ENCODE measurements around the gene RIMS3.

DNA sequence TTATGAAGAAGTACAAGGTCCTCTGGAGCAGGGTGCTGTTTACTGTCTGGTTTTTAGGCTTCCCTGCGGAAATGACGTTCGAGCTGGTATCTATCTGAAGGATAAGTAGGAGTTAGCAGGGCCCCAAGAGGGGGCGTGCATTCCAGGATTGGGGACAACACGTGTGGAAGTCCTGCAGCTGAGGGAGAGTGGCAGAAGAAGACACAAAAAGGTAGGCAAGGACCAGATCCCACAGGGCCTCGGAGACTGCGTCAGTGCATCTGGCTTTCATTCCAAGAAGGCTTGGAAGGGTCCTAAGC, 5.9 kb downstream of the RIMS3 start:
- TF ChIP-seq TARDBP (IDR thresholded peaks at IDR 0.05) (no peak), FOXA1 (IDR thresholded peaks at IDR 0.05) (no peak), FOXK2 (IDR thresholded peaks at IDR 0.05) (no peak), SP1 (IDR thresholded peaks at IDR 0.05) (no peak), ZNF384 (IDR thresholded peaks at IDR 0.05) (no peak), FOXM1 (IDR thresholded peaks at IDR 0.05; ENCODE audit: borderline replicate concordance) (no peak), BHLHE40 (IDR thresholded peaks at IDR 0.05; ENCODE audit: borderline replicate concordance) (no peak)

Measured in HEK293T (cell line).